Measurements from ENCODE around the gene NPL.

NPL gene

GRCh38 chr1:182789138-182790076 is at the start of gene NPL:
Gene NPL (plus strand): TSS chr1:182789773. CDS start chr1:182794372, 4,599 bp downstream.
- peak within 1 kb of the TSS; percentile 68 for H3K4me3 ChIP-seq (ENCODE audit: low read length)
- peak within 1 kb of the TSS; percentile 64; the same call in 1 of the 2 replicates for H3K9ac ChIP-seq (ENCODE audit: low read depth, low read length)
- H3K27ac ChIP-seq (ENCODE audit: low read length) = no peak within 1 kb of the TSS

GRCh38 chr1:182740120-182740519 is 49.5 kb upstream of the NPL start:
- Histone ChIP-seq H3K36me3 (ENCODE audit: insufficient read depth, low read depth, low read length) (no peaks in the 10 kb centered on the region), H3K27me3 (ENCODE audit: insufficient read depth, low read length) (no peaks in the 10 kb centered on the region), H3K4me1 (ENCODE audit: insufficient read depth, low read length) (no peaks in the 10 kb centered on the region; the same call in 1 of the 2 replicates), H3K27ac (ENCODE audit: low read length) (no peak overlapping the region), H3K9me3 (ENCODE audit: insufficient read depth, low read depth, low read length) (peaks cover 7% of the 10 kb centered on the region; the same call in 1 of the 2 replicates), H3K9ac (ENCODE audit: low read depth, low read length) (no peak overlapping the region), H3K4me3 (ENCODE audit: low read length) (no peak overlapping the region)

More at GRCh38 chr1:182789138-182790076, at the start of gene NPL:
- peaks cover 58% of the 10 kb centered on the region for H3K27me3 ChIP-seq (ENCODE audit: insufficient read depth, low read length)
- H3K4me1 ChIP-seq (ENCODE audit: insufficient read depth, low read length) = no peaks in the 10 kb centered on the region
- no peaks in the 10 kb centered on the region for H3K36me3 ChIP-seq (ENCODE audit: insufficient read depth, low read depth, low read length)
- no peaks in the 10 kb centered on the region for H3K9me3 ChIP-seq (ENCODE audit: insufficient read depth, low read depth, low read length)

GRCh38 chr1:182742780-182743179 is 46.8 kb upstream of the NPL start:
- Histone ChIP-seq H3K27me3 (ENCODE audit: insufficient read depth, low read length) (no peaks in the 10 kb centered on the region), H3K9me3 (ENCODE audit: insufficient read depth, low read depth, low read length) (peaks cover 7% of the 10 kb centered on the region; the same call in 1 of the 2 replicates), H3K4me3 (ENCODE audit: low read length) (no peak overlapping the region), H3K36me3 (ENCODE audit: insufficient read depth, low read depth, low read length) (no peaks in the 10 kb centered on the region), H3K27ac (ENCODE audit: low read length) (no peak overlapping the region), H3K9ac (ENCODE audit: low read depth, low read length) (no peak overlapping the region), H3K4me1 (ENCODE audit: insufficient read depth, low read length) (no peaks in the 10 kb centered on the region; the same call in 1 of the 2 replicates)

GRCh38 chr1:182752077-182752988 is 37.2 kb upstream of the NPL start:
- no peak overlapping the region for H3K27ac ChIP-seq (ENCODE audit: low read length)
- H3K36me3 ChIP-seq (ENCODE audit: insufficient read depth, low read depth, low read length) = no peaks in the 10 kb centered on the region
- no peaks in the 10 kb centered on the region for H3K4me1 ChIP-seq (ENCODE audit: insufficient read depth, low read length)
- no peaks in the 10 kb centered on the region for H3K27me3 ChIP-seq (ENCODE audit: insufficient read depth, low read length)
- H3K9ac ChIP-seq (ENCODE audit: low read depth, low read length) = no peak overlapping the region
- no peak overlapping the region for H3K4me3 ChIP-seq (ENCODE audit: low read length)
- no peaks in the 10 kb centered on the region for H3K9me3 ChIP-seq (ENCODE audit: insufficient read depth, low read depth, low read length)

- no peak overlapping the region for H3K4me3 ChIP-seq (ENCODE audit: low read length)
- H3K9ac ChIP-seq (ENCODE audit: low read depth, low read length) = no peak overlapping the region
- no peaks in the 10 kb centered on the region for H3K36me3 ChIP-seq (ENCODE audit: insufficient read depth, low read depth, low read length)
- H3K4me1 ChIP-seq (ENCODE audit: insufficient read depth, low read length) = no peaks in the 10 kb centered on the region
- H3K27ac ChIP-seq (ENCODE audit: low read length) = no peak overlapping the region
- H3K9me3 ChIP-seq (ENCODE audit: insufficient read depth, low read depth, low read length) = no peaks in the 10 kb centered on the region
- H3K27me3 ChIP-seq (ENCODE audit: insufficient read depth, low read length) = no peaks in the 10 kb centered on the region
These were observed 35.5 kb upstream of the NPL start for GRCh38 chr1:182754087-182754486.

GRCh38 chr1:182754543-182755314 is 34.8 kb upstream of the NPL start:
- Histone ChIP-seq H3K9ac (ENCODE audit: low read depth, low read length) (no peak overlapping the region), H3K27me3 (ENCODE audit: insufficient read depth, low read length) (no peaks in the 10 kb centered on the region), H3K36me3 (ENCODE audit: insufficient read depth, low read depth, low read length) (no peaks in the 10 kb centered on the region), H3K9me3 (ENCODE audit: insufficient read depth, low read depth, low read length) (no peaks in the 10 kb centered on the region), H3K4me3 (ENCODE audit: low read length) (no peak overlapping the region), H3K27ac (ENCODE audit: low read length) (no peak overlapping the region), H3K4me1 (ENCODE audit: insufficient read depth, low read length) (no peaks in the 10 kb centered on the region)

GRCh38 chr1:182755632-182756031 is 33.9 kb upstream of the NPL start:
- no peaks in the 10 kb centered on the region for H3K4me1 ChIP-seq (ENCODE audit: insufficient read depth, low read length)
- H3K27me3 ChIP-seq (ENCODE audit: insufficient read depth, low read length) = no peaks in the 10 kb centered on the region
- no peaks in the 10 kb centered on the region for H3K36me3 ChIP-seq (ENCODE audit: insufficient read depth, low read depth, low read length)
- H3K9ac ChIP-seq (ENCODE audit: low read depth, low read length) = no peak overlapping the region
- no peak overlapping the region for H3K4me3 ChIP-seq (ENCODE audit: low read length)
- H3K27ac ChIP-seq (ENCODE audit: low read length) = no peak overlapping the region
- no peaks in the 10 kb centered on the region for H3K9me3 ChIP-seq (ENCODE audit: insufficient read depth, low read depth, low read length)

GRCh38 chr1:182756423-182756822 is 33.1 kb upstream of the NPL start:
- Histone ChIP-seq H3K4me1 (ENCODE audit: insufficient read depth, low read length) (no peaks in the 10 kb centered on the region), H3K4me3 (ENCODE audit: low read length) (no peak overlapping the region), H3K9ac (ENCODE audit: low read depth, low read length) (no peak overlapping the region), H3K36me3 (ENCODE audit: insufficient read depth, low read depth, low read length) (no peaks in the 10 kb centered on the region), H3K27ac (ENCODE audit: low read length) (no peak overlapping the region), H3K9me3 (ENCODE audit: insufficient read depth, low read depth, low read length) (0 out of 2 replicates have a peak, but pooled peaks cover under 1% of the 10 kb centered on the region), H3K27me3 (ENCODE audit: insufficient read depth, low read length) (no peaks in the 10 kb centered on the region)

GRCh38 chr1:182761396-182762395 is 27.9 kb upstream of the NPL start:
- peaks cover 6% of the 10 kb centered on the region for H3K9me3 ChIP-seq (ENCODE audit: insufficient read depth, low read depth, low read length)
- H3K9ac ChIP-seq (ENCODE audit: low read depth, low read length) = no peak overlapping the region
- no peak overlapping the region for H3K4me3 ChIP-seq (ENCODE audit: low read length)
- H3K27ac ChIP-seq (ENCODE audit: low read length) = no peak overlapping the region
- H3K27me3 ChIP-seq (ENCODE audit: insufficient read depth, low read length) = no peaks in the 10 kb centered on the region
- no peaks in the 10 kb centered on the region for H3K36me3 ChIP-seq (ENCODE audit: insufficient read depth, low read depth, low read length)
- H3K4me1 ChIP-seq (ENCODE audit: insufficient read depth, low read length) = no peaks in the 10 kb centered on the region

GRCh38 chr1:182762536-182762935 is 27.0 kb upstream of the NPL start:
- Histone ChIP-seq H3K27me3 (ENCODE audit: insufficient read depth, low read length) (no peaks in the 10 kb centered on the region), H3K36me3 (ENCODE audit: insufficient read depth, low read depth, low read length) (no peaks in the 10 kb centered on the region), H3K27ac (ENCODE audit: low read length) (no peak overlapping the region), H3K4me3 (ENCODE audit: low read length) (no peak overlapping the region), H3K9ac (ENCODE audit: low read depth, low read length) (no peak overlapping the region), H3K9me3 (ENCODE audit: insufficient read depth, low read depth, low read length) (peaks cover 6% of the 10 kb centered on the region), H3K4me1 (ENCODE audit: insufficient read depth, low read length) (no peaks in the 10 kb centered on the region)
